MM.1S (cell line): ENCODE data around the gene CPVL.

Source experiments
- DNase-seq: peaks from one replicate; pipeline ENCODE4 v3.0.0-alpha.2; 2015
- H2AFZ ChIP-seq: fragments of 300-600 bp; sonication (generic); 2 replicates; pipeline ENCODE4 v1.6.0; 2016; ENCODE audit warnings: antibody characterized with exemption, low read length
- H3F3A ChIP-seq: fragments of 300-600 bp; sonication (generic); 2 replicates; pipeline ENCODE4 v1.6.1; 2016; ENCODE audit warnings: mild to moderate bottlenecking, antibody characterized with exemption, low read length, moderate library complexity, mixed read lengths; ENCODE audit not compliant: insufficient read depth
- H3K27ac ChIP-seq: fragments of 300-600 bp; sonication (generic); 2 replicates; pipeline ENCODE4 v1.5.1; 2016; ENCODE audit warnings: mild to moderate bottlenecking, low read length
- H3K27me3 ChIP-seq: fragments of 300-600 bp; sonication (generic); replicated peaks from 2 replicates; pipeline ENCODE4 v1.6.0; 2016; ENCODE audit warnings: low read length; ENCODE audit not compliant: insufficient read depth
- H3K36me3 ChIP-seq: fragments of 300-600 bp; sonication (generic); replicated peaks from 2 replicates; pipeline ENCODE4 v1.6.1; 2016; ENCODE audit warnings: mild to moderate bottlenecking, low read length, mixed read lengths; ENCODE audit not compliant: insufficient read depth
- H3K4me1 ChIP-seq: fragments of 300-600 bp; sonication (generic); 2 replicates; pipeline ENCODE4 v1.6.1; 2016; ENCODE audit warnings: low read length, mixed read lengths
- H3K4me2 ChIP-seq: fragments of 300-600 bp; sonication (generic); 2 replicates; pipeline ENCODE4 v1.6.0; 2016; ENCODE audit warnings: low read depth, low read length
- H3K4me3 ChIP-seq: fragments of 300-600 bp; sonication (generic); 2 replicates; pipeline ENCODE4 v1.5.1; 2016; ENCODE audit warnings: low read length, mixed read lengths
- H3K79me2 ChIP-seq: fragments of 300-600 bp; sonication (generic); 2 replicates; pipeline ENCODE4 v1.6.1; 2016; ENCODE audit warnings: mixed run types, low read length, mixed read lengths
- H3K9ac ChIP-seq: fragments of 300-600 bp; sonication (generic); 2 replicates; pipeline ENCODE4 v1.6.1; 2016; ENCODE audit warnings: low read length, mixed read lengths
- H3K9me2 ChIP-seq: fragments of 300-600 bp; sonication (generic); replicated peaks from 2 replicates; pipeline ENCODE4 v1.6.1; 2016; ENCODE audit warnings: mild to moderate bottlenecking, low read length, mixed read lengths; ENCODE audit not compliant: insufficient read depth
- H3K9me3 ChIP-seq: fragments of 300-600 bp; sonication (generic); replicated peaks from 2 replicates; pipeline ENCODE4 v1.6.1; 2016; ENCODE audit warnings: mild to moderate bottlenecking, low read length, mixed read lengths; ENCODE audit not compliant: insufficient read depth
- H4K20me1 ChIP-seq: fragments of 300-600 bp; sonication (generic); 2 replicates; pipeline ENCODE4 v1.6.1; 2016; ENCODE audit warnings: mild to moderate bottlenecking, low read length, moderate library complexity, mixed read lengths; ENCODE audit not compliant: insufficient read depth
- EZH2 ChIP-seq: fragments of 300-600 bp; sonication (generic); optimal IDR thresholded peaks from 2 replicates; pipeline ENCODE3; 2017; ENCODE audit warnings: low read depth, mild to moderate bottlenecking, antibody characterized with exemption, low read length, mixed read lengths
- EZH2phosphoT487 ChIP-seq: fragments of 300-600 bp; sonication (generic); IDR thresholded peaks from 2 replicates; pipeline ENCODE4 v1.6.1; 2018; ENCODE audit warnings: antibody characterized with exemption, low read length
- TF ChIP-seq, protein P1 (sequence below): fragments of 300-600 bp; sonication (generic); IDR thresholded peaks from 2 replicates; pipeline ENCODE4 v1.5.1; 2016; ENCODE audit warnings: antibody characterized with exemption, low read length, mixed read lengths

The CPVL gene

DNA sequence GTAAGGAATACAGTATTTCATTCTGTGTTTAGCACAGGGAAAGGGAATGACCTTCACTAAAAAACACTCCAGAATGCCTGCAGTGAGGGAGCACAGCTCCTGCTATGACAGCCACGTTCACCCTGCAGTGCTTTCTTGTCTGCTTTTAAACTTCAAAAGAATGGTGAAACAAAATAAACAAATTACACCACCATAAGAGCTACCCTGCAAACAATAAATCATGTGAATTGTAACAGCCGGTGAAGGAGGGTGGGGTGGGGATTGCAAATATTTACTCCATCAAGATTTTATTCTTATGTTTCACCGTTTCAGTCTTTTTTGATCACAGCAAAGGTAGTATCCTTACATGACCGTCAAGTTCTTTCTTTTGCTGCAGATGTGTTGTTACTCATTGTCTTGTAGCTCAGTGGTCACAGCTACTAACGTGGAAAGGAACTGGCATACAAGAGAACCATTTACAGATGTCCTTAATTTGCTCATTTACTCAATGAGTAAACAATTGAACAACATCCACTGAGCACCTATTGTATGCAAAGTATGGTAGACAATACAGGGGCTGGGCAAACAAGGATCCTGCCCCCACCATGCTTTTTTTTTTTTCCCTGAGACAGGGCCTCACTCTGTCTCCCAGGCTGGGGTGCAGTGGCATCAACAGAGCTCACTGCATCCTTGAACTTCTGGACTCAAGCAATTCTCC, 44.2 kb upstream of the CPVL start:
- no peak for DNase-seq
- Histone ChIP-seq H4K20me1 (no peaks in the 10 kb centered on the region), H3F3A (no peaks in the 10 kb centered on the region; the same call in 1 of the 2 replicates), H3K79me2 (no peaks in the 10 kb centered on the region), H2AFZ (no peak overlapping the region), H3K27ac (no peak overlapping the region), H3K27me3 (no peaks in the 10 kb centered on the region), H3K9me2 (no peaks in the 10 kb centered on the region), H3K9me3 (no peaks in the 10 kb centered on the region), H3K36me3 (no peaks in the 10 kb centered on the region), H3K4me1 (no peaks in the 10 kb centered on the region), H3K4me3 (no peak overlapping the region), H3K9ac (no peak overlapping the region), H3K4me2 (no peak overlapping the region)
- TF ChIP-seq EZH2phosphoT487 (no peak), EZH2 (no peak)
- TF ChIP-seq, protein P1, sequence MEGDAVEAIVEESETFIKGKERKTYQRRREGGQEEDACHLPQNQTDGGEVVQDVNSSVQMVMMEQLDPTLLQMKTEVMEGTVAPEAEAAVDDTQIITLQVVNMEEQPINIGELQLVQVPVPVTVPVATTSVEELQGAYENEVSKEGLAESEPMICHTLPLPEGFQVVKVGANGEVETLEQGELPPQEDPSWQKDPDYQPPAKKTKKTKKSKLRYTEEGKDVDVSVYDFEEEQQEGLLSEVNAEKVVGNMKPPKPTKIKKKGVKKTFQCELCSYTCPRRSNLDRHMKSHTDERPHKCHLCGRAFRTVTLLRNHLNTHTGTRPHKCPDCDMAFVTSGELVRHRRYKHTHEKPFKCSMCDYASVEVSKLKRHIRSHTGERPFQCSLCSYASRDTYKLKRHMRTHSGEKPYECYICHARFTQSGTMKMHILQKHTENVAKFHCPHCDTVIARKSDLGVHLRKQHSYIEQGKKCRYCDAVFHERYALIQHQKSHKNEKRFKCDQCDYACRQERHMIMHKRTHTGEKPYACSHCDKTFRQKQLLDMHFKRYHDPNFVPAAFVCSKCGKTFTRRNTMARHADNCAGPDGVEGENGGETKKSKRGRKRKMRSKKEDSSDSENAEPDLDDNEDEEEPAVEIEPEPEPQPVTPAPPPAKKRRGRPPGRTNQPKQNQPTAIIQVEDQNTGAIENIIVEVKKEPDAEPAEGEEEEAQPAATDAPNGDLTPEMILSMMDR, result no peak

DNA sequence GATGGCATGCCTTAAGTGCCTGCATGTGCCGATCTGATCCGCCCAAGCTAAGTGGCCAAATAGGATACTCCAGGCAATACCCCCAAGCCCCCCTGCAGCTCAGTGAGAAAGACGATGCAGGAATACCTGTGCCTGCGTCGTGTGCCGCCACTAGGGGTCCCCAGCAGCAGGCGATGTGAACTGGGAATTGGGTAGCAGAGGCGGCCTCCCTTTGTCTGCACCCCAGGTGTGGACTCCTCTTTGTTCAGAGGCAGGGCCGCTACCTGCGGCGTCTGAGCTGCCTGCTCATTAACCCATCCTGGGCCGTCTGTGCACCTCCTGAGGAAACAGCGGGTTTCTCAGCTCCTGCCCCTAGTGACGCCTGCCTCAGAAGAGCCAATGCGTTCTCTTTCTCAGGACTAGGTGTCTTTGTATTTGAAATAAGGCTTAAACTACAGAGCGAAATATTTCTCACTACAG, 43.4 kb upstream of the CPVL start:
- Histone ChIP-seq H3K9me3 (no peaks in the 10 kb centered on the region), H3K9ac (no peak overlapping the region), H3K4me1 (no peaks in the 10 kb centered on the region), H3K27me3 (no peaks in the 10 kb centered on the region), H4K20me1 (no peaks in the 10 kb centered on the region), H3K4me3 (no peak overlapping the region), H2AFZ (no peak overlapping the region), H3K36me3 (no peaks in the 10 kb centered on the region), H3K4me2 (peak overlapping the region; percentile 51; the same call in 1 of the 2 replicates), H3K9me2 (no peaks in the 10 kb centered on the region), H3K27ac (no peak overlapping the region), H3K79me2 (no peaks in the 10 kb centered on the region), H3F3A (no peaks in the 10 kb centered on the region)
- no peak for TF ChIP-seq EZH2
- TF ChIP-seq EZH2phosphoT487, result no peak
- TF ChIP-seq, protein P1, result peak; percentile 85
- DNase-seq, result peak; percentile 69

DNA sequence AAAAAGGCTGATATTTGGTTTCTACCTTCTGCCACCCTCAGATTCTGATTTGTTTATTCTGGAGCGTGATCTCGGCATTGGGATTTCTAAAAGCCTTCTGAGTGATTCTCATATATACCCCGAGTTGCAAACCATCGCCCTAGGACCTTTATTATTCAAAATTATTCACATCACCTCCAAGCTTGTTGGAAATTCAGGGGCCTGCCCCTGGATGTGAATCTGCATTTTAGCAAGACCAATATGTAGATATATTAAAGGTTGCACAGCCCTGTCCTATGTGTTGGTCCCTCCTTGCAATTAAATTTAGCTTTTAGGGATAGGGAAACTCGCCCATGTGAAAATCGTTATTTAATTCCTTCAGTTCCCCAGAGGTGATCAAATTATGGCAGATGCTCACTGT, 39.3 kb upstream of the CPVL start:
- Histone ChIP-seq H3K4me2 (no peak overlapping the region), H3F3A (no peaks in the 10 kb centered on the region), H3K9me2 (no peaks in the 10 kb centered on the region), H3K9ac (no peak overlapping the region), H3K27me3 (no peaks in the 10 kb centered on the region), H4K20me1 (no peaks in the 10 kb centered on the region), H3K36me3 (no peaks in the 10 kb centered on the region), H3K4me3 (no peak overlapping the region), H2AFZ (no peak overlapping the region), H3K27ac (no peak overlapping the region), H3K79me2 (no peaks in the 10 kb centered on the region), H3K9me3 (no peaks in the 10 kb centered on the region), H3K4me1 (no peaks in the 10 kb centered on the region)
- TF ChIP-seq EZH2phosphoT487 (no peak), EZH2 (no peak)
- TF ChIP-seq, protein P1, result no peak
- DNase-seq, result no peak
